ENCODE data around the gene COL12A1.

The COL12A1 gene

GRCh38 chr6:75096966-75097365, 108.9 kb downstream of the COL12A1 start:
- no peak for DNase-seq

DNA sequence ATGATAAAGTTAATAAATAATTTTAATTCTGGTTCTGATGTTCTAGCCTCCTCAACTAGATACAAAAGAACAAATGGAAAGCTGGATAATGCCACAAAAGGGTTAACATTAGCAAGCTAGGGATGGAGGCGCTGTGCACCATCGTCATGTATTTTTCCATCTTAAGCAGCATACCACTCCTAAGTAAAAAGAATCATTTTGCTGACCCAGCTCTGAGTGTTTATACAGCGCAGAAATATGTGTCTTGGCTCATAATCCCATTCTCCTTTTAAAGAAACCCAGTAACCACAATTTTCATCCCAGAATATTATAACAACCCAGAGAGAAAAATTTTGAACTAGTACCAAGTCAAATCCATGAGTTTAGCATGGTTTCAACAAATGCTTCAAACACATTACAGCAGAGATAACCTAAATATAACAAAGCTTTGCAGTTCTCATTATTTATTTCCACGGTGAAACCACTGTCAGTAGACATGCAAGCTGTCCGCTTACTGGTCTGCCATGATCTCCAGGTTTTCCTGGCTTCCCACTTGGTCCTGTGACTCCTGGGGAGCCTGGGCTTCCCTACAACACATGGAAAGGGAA, 111.1 kb downstream of the COL12A1 start:
- no peak for DNase-seq

DNA sequence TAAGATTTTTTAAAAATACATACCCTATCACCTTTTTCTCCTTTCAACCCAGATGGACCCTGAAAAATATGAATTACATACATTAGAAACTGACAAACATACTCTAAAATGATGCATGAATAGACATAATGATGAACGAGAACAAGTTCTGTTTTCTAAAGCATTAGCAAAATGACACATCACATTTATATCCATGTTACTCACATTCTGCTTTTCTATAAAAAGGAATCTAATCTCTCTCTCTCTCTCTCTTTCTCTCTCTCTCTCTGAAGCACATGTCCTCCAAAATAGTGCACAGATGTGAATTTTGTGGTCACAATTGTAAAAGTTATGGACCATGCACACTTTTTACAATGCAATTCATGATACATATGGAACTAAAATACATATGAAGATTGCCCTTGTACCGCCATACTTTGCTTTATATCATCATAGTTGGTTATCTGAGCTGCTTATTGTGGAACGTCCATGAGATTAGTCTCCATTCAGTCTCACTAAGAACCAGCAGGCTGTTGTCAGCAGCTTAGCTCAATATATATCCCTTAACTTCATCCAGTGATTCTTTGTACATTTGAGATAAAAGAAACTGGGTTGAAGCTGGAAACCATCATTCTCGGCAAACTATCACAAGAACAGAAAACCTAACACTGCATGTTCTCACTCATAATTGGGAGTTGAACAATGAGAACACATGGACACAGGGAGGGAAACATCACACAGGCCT, 114.2 kb downstream of the COL12A1 start:
- no peak for DNase-seq

- no peak for DNase-seq
Measured at GRCh38 chr6:75090576-75090975, 115.3 kb downstream of the COL12A1 start.

GRCh38 chr6:75089921-75090320, 115.9 kb downstream of the COL12A1 start:
- DNase-seq, result no peak

DNA sequence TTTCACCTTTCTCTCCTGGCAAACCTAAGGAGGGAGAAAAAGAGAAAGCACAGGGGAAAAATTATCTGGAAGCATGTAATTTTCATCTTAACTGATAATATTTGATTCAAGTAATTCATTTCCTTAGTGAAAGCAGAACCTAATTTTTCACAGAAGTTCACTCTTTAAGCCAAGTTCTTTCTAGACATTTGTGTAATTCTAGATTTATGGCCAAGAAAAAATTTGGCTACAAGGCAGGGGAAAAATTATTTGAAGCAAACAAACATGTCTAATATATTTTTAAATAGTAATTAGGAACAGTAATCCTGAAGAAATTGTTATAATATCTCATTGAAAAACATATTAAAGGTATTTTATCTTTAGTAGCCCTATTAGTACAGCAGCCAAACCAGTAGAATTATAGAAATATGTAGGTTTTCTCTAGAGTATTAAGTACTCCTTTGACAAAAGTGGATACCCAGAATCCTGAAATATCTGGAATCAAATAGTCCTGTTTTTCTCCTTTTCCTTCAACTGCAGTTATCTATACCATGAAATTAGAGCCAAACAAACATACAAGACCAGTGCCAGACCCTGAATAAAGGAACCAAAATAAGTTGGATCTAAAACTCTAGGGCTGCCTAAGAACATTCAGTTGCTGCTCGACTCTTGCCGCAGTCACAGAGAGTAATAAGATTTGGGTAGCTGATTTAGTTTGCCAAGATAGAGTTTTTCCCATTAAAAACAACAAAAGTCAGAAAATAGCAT, 116.5 kb downstream of the COL12A1 start:
- no peak for DNase-seq

DNA sequence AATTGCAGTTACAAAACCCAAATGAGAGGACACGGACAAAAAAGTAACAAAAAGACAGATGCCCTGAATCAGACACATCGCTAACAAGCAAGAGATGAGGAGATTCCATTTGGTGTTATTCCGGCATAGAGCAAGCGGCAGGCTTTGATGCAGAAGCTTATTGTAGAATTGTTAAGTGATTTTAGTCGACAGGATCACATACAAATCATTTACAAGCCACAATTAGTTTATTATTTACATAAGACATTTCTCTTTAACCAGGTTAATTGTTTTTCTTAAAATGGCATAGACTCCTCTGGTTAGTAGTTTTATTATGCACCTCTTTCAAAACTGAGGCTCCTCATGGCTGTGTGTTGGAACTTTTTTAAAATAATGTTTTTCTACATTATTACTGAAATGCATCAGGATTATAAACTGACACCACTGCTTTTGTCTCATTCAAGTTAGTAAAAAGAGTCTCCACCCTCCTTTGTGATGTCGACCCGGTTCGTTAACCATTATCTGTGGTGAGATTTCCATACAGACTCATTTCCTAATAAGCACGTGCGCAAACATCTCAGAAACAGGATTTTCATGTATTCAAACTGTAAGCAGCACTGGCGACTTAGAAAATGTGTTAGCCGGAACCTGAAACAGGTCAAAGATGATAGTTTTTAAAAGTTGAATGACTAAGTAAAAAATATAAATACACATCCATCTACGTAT, 119.8 kb downstream of the COL12A1 start:
- DNase-seq, result no peak

DNA sequence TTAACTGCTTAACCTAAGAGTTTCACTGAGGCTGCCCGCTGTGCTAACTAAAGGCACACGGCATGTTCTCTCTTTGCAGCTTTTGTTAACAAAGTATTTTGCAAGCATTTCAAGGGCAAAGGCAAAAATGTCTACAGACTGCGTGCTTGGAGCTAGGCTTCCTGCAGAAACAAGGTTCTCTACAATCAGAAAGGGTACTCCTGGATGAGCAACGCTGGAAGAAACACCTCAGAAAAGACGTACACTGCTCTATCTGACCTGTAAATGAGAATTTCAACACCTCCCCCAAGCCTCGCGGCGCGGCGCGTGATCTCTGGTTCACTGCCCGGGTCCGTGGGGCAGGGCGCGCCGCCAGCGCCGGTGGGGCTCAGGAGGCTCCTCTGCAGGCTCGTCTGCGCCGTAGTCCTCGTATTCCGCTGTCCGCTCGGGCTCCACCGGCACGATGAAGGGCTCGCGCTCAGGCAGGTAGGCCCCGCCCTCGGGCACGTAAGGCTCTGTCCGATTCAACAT, 120.9 kb downstream of the COL12A1 start:
- no peak for DNase-seq

DNA sequence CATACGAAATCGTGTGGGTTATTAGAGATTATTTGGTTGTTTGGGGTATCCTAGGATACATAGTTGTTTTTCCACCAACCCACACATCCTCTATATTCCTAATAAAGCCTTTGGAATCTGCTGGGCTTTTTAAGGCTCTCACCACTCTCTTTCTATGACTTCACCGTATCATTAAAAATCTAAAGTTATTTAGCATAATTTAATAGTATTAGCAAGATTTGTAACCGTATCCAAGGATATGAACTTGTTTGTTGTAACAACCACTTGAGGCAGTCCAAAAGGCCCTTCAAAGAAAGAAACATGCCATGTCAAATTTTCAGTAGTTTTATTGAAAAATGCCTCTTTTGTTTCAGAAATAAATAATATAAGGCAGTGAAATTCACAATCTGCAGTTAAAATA, 121.8 kb downstream of the COL12A1 start:
- no peak for DNase-seq

DNA sequence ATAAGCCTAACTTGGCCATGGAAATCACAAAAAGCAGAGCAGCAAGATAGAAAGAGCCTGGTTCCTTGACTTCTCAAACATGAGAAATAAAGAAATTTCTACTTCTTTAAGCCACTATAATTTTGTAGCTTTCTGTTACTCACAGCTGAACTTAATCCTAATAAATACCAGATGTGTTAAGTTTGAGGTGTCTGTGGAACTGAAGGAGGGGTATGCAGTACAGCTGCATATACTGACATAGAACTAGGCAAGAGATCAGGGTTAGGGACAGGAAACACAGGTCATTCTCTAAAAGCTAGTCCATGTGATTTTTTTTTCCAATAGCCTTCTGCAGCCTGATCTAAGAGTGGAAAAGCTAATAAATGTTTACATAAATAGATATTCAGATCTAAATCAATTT, 123.9 kb downstream of the COL12A1 start:
- no peak for DNase-seq

DNA sequence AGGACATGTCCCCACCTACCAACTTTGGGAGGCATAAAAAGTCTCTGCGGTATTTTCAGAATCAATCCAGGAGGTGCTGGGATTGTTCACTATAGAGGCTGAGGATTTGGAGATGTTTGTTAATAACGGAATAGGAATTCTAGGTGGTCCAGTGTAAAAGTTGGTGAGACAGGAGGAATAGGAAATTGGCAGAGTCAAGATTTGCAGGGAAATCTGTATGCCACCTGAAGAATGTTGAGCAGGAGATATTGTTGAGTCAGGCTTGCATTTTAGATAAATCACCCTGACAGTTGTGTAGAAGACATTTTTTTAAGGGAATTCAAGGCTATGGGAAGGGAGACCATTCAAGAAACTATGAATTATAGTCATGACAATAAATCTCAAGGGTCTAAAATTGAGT, 124.8 kb downstream of the COL12A1 start:
- DNase-seq, result no peak

- DNase-seq, result no peak
Measured at GRCh38 chr6:75079589-75079988, 126.3 kb downstream of the COL12A1 start.

GRCh38 chr6:75077701-75078100, 128.2 kb downstream of the COL12A1 start:
- DNase-seq, result no peak

DNA sequence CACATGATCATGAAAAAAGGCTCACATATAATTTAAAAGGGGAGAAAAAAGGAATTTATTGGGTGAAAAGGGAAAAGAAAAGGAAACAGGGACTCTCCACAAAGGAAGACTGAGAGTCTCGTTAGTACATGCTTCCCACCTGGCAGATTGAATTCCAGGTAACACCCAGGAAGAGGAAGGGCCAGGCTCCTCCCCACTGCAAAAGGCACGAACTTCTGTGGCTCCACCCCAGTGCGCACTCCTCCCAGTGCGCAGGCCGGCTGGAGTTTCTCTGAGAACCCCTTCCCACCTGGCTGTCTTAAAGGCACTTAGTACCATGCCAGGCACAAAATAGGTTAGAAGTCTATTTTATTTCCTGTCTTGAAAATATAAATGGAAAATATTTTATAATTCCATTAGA, 129.8 kb downstream of the COL12A1 start:
- DNase-seq, result no peak

DNA sequence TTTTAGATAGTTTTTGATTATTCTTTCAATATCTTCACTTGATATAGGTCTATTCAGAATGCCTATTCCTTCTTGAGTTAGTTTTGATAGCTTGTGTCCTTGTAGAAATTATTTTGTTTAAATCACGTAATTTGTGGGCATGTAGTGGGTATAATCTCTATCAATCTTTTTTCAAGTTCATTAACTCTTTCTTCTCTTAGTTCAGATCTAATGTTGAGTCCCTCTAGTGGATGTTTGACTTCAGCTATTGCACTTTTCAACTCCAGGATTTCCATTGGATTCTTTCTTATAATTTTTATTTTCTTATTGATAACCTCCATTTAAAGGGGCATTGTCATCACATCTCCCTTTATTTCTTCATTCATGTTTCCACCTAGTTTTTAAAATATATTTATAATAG, 135.6 kb downstream of the COL12A1 start:
- no peak for DNase-seq

DNA sequence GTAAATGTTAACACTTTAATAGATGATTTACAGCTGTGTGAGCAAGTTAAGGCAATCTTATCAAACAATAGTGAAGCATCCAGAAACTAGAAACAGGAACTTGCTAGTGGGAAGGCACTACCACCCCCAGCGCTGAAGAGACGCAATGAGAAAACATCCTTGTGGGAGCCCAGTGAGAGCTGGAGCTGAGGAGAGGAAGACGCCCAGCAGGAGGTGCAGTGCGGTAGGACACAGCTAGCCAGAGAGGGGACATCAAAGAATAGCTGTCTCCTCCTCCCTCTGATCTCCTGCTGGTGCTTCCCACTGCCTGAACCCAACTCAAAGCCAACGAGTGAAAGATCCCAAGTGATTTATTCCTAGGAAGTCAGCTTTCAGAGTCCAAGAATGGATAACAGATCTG, 140.3 kb downstream of the COL12A1 start:
- DNase-seq, result no peak

DNA sequence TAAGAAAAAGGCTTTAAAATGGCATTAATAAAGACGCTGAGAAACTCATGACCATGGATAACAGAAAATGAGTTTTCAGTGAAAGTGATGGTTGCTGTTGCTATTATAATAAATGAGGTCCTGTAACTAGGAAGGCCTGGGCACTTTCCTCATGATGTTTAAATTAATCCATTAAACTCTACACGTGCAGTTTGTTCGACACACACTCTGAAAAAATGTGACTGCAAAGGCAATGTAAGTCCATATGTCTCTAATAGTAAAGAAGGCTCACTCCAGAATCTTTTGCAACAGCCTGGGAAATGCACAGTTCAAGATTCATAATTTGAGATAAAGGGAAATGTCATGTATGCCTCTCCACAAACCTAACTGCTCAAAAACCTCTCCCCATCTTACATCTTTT, 153.4 kb downstream of the COL12A1 start:
- no peak for DNase-seq

GRCh38 chr6:75049308-75049707, 156.5 kb downstream of the COL12A1 start:
- DNase-seq, result no peak

DNA sequence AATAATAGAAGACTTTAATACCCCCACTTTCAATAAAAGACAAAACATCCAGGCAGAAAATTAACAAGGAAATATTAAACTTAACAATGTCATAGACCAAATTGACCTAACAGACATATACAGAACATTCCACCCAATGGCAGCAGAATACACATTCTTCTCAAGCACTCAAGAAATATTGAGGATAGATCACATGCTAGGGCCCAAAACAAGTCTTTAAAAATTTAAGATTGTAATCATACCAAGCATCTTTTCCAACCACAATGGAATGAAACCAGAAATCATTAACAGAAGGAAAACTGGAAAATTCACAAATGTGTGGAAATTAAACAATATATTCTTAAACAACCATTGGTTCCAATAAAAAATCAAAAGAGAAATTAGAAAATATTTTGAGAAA, 161.0 kb downstream of the COL12A1 start:
- no peak for DNase-seq

GRCh38 chr6:75041381-75041780, 164.5 kb downstream of the COL12A1 start:
- no peak for DNase-seq
